Activated CD4-positive, alpha-beta T cell treated with anti-CD3 and anti-CD28 coated beads, Interleukin-2, Interleukin-6, amounts not matched to agents 100 ng/mL and 50 ng/mL, durations not matched to agents 16 hours and 8 hours (primary cell): Measurements from ENCODE around the gene CACNB2.
"Not testable (repeated sequence)": the region's sequence is repeated elsewhere in the genome, so short reads cannot be mapped to it uniquely, and the experiment has no call there.

Experiments
- DNase-seq: peaks from one replicate; pipeline ENCODE4 v3.0.0-alpha.2; 2020

Gene CACNB2

DNA sequence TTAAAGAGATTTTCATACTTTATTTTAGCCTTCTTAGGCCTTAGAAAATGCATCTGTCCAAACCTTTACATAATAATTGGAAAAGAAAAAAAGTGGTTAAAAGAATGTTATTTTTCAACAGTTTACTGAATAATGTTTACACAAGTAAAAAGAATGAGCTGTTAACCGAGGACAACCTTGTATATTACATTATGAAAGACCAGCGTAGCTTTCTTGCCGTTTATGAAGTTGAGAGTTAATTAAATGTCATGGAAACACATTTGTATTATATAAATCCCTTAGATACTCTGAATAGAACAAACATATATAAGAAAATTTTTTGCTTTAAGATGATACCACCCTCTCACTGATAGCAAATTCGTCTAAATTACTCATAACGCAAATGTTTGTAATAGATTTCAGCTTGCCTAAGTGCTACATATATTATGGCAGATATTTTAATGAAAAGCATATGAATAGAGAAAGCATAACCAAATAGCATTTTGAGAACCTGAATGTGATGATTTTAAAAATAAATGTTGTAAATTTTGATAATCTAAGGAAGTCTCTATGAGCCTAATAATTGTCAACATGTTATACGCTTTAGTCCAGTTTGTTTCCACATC lies 9.1 kb downstream of the CACNB2 start:
- no peak for DNase-seq

DNA sequence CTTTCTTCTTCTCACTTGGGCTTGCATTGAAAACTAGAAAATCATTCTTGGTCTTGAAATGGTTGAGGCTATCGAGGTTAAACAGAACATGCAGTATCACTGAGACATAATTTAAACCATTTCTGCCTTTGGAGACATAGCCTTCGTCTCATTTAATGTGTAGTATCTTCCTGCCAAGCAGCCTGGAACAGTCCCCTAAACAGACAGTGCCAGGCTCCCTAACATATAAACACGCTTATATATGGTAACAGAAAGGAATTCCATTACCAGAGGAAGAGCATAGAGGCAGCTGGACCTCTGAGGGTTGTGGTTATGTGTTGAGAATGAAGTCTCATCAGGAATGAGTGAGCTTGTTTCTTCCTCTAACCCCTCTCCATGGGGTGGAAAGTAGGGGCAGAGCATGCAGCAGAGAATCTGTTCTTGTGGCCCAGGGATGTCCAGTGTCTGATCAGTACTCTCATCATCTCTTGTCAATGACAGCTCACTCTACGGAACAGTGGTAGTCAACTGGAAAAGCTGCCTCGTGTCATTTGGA lies 11.2 kb downstream of the CACNB2 start:
- no peak for DNase-seq

DNA sequence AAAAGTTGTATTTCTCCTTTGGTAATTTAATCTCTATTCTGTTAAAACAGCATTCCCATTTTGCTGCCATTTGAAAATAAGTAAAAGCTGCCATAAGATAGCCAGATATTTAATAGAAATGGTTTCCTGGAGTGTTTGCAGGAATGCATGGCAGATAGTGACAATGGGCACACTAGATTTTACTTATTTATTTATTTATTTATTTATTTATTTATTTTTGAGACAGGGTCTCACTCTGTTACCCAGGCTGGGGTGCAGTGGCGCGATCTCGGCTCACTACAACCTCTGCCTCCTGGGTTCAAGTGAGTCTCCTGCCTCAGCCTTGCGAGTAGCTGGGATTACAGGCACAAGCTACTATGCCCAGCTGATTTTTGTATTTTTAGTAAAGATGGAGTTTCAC lies 13.2 kb downstream of the CACNB2 start:
- not testable (repeated sequence) for DNase-seq

DNA sequence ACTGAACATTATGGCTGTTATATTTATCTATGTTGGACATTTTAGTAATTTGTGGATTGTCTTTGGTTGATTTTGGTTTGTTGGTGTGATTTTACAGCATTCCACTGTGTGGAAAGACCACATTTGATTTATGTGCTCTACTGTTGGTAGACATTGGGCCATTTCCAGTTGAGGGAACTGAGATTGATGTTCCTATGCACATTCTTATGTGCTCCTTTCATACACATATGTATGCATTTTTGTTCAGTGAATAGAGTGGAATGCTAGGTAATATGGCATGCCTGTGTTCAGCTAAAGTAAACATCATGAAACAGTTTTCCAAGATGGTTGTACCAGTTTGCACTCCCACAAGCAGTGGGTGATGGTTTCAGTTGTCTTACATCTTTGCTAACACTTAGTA lies 15.1 kb downstream of the CACNB2 start:
- no peak for DNase-seq

GRCh38 chr10:18156797-18157196 lies 16.6 kb downstream of the CACNB2 start:
- DNase-seq = not testable (repeated sequence)

DNA sequence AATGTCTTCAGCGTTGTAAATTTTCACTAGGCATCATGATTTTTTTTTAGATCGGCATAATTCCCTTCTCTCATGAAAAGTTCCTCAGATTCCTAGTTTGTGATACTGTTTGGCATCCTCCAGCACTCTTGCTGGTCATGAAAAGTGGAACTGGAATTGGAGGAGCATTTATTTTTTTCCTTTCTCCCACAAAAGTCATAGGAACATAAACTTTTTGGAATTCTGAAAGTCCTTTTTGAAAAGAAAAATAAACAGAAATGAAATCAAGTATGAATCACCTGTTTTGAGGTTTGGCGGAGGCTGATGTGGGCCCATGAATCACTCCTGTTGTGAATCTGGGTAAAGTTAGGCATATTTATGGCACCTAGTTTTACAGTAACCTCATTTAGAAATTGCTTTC lies 17.7 kb downstream of the CACNB2 start:
- no peak for DNase-seq

DNA sequence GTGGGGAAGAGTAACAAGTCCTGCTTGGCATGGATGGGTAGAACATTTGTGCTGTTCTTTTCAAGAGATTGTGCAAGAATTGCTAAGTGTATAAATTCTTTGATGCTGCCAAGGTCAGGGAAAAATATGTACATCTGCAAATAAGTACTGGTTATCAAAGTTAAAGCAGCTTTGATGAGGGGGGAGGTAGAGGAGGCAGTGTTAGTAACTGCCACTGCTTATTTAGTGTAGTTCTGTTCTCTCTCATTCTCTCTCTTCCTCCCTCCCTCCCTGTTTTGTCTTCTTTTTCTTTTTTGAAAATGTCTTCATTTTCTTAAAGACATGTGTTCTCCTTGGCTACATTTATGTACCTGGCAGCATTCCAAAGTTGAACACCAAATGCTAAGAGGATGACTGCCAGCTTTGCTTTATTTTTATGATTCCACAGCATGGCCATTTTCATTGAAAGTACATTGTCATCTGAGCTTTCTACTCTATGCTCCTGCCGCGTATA lies 18.6 kb downstream of the CACNB2 start:
- no peak for DNase-seq

- DNase-seq = no peak
Observed at GRCh38 chr10:18159557-18159956, 19.3 kb downstream of the CACNB2 start.

DNA sequence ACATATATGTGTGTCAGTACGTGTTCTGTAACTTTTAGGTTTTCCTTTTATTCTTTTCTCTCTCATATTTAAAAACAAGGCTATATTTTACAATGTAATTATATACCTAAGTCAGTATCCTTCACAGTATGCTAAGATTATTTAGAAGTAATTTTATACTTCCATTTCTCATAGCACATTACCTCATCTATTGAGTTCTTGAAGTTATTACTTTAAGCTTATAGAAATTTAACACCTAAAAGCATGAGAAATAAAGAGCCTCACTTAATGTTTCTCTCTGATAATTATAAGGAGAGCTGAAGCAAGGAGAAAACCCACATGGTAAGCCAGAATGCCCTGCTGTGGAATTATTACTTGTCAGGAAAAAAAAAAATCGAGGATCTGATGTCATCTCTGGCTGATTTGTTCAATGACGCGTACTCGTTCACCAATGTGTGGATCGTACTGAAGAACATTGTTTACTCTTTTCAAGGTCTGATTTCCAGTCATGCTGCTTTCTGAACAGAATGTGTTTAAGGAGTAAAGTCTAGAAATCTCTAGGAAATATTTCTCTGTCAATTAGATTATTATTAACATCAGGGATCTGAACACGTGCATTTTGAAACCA lies 21.9 kb downstream of the CACNB2 start:
- DNase-seq = no peak

DNA sequence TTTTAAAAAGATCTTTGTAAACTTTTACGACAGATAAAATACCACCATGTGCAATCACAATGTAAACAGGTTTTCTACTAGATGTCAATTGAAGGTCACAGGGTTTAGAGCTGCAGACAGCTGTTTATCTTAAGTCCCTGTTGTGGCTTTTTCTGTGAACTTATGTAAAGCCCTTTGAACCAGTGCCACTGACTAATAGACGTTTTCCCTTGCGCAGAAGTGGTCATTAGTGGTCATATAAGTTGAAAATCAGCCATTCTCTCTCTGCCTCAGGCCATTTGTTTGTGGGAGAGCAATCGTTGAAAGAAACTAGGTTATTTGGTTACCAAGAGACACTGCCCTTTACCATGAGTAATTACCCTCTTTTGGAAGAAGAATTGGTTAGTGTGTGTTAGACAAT lies 23.9 kb downstream of the CACNB2 start:
- no peak for DNase-seq

DNA sequence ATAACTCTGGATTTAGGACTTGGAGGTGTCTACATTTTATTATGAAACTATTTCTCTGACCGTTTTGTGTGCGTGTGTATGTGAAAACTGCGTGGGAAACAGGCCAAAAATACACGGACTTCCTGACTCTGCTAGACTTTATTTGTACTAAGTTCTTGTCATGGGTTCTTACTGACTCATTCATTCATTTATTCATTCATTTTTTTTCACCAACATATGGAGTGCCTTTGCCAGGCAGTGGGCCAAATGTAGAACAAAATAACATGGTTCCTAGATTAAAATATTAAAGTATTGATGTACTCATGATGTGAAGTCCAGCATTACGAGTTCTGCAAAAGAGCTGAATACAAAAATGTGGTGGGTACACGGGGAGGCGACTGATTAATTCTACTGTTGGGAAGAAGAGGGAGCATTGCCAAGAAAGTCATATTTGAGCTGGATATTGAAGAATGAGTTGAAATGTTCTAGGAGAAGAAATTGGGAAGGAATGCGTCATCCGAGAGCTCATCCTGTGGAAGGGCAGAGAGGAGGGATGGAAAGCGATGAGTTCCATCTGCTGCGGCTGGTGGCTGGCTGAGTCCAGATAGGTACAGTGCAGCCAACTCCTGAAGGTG lies 24.6 kb downstream of the CACNB2 start:
- DNase-seq = no peak

DNA sequence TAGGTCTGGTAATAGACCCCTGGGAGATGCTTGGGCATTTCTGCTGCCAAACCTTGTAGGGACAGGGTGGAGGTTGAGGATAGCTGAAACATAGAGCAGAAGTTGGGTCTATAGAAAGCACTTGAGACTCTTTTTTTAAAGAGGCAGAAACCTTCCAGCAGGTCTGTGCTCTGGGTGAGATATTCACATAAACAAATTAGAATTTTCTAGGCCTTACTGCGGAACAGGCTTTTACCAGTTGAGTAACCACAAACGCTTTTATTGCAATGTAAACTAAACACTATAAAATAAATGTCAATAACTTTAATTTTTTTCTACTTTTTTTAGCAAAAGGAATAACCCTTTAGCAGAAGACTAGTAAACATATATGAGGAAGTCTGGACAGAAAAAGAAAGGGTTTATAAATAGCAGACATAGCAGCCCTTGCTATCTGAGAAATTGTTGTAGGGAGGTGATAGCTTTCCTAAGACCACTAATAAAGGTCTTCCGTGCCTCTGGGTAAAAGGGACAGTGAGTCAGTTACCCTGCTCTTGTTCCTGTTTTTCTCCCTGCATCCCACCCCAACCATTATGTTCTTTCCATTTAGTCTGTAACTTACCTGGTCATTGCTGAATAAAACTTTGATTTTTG lies 38.7 kb downstream of the CACNB2 start:
- no peak for DNase-seq

- no peak for DNase-seq
Observed at GRCh38 chr10:18179891-18180290, 39.7 kb downstream of the CACNB2 start.

DNA sequence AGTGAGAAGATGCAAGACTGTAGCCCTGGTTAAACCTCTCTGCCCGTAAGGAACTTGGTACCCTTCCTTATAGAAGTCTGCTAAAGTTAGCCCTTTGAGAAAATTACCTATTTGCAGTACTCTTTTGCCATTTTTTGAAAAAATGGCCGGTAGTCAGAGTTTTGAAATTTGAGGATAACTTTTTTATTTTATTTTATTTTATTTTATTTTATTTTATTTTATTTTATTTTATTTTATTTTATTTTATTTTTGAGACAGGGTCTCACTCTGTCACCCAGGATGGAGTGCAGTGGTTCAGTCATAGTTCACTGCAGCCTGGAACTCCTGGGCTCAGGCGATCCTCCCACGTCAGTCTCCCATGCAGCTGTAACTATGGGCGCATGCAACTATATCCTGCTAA lies 41.2 kb downstream of the CACNB2 start:
- DNase-seq = not testable (repeated sequence)

DNA sequence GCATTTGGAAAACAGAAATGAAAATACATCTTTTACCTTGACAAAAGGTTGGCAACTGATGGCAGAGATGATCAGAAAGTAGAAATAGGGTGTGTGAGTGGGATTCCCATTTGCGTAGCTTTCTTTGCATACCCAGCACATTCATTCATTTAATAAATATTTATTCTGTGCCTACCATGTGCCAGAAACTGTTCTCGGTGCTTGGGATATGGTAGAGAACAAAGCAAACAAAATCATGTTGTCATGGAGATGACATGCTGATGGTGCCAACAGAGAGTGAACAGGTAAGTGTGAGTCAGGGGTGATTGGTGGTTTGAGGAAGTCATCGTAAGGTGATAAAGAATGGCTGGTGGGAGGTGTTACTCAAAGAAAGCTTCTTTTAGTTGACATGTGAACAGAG lies 45.4 kb downstream of the CACNB2 start:
- DNase-seq = no peak

GRCh38 chr10:18190840-18191239 lies 50.6 kb downstream of the CACNB2 start:
- DNase-seq = no peak

DNA sequence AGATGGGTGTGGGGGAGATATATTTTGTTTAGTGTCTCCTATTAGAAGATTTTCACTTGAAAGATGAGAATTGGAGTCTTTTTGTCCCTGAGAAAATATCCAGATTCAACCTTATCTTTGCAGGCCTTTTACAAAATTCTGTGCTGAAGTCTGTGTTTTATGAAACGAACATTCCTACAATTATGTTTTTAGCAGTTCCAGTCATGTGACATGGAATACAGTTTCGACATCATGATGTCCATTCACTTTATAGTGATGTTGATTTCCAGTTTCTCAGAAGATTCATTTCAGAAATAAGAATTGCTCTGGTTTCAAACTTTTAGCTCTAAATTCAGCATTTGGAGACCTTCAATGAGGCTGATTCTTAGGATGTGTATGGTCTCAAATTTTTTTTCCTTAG lies 54.4 kb downstream of the CACNB2 start:
- DNase-seq = no peak

GRCh38 chr10:18195060-18195799 lies 55.0 kb downstream of the CACNB2 start:
- no peak for DNase-seq

GRCh38 chr10:18196806-18197550 lies 56.8 kb downstream of the CACNB2 start:
- DNase-seq = no peak

GRCh38 chr10:18197706-18198105 lies 57.5 kb downstream of the CACNB2 start:
- no peak for DNase-seq

- no peak for DNase-seq
Observed at GRCh38 chr10:18201877-18202276, 61.7 kb downstream of the CACNB2 start.
